Subcutaneous abdominal adipose tissue (tissue), 5 donors: ENCODE data around the gene NDUFB2.
"Not testable (repeated sequence)": the region's sequence is repeated elsewhere in the genome, so short reads cannot be mapped to it uniquely, and the experiment has no call there.

Experiments
- H3K27ac ChIP-seq: one replicate; pipeline ENCODE4 v1.7.0; 2013; ENCODE audit warnings: low read depth, mild to moderate bottlenecking, inconsistent platforms, low read length, moderate library complexity
- H3K27me3 ChIP-seq, 5 donors: one replicate each; pipeline ENCODE4 v1.7.0; 2013; ENCODE audit warnings: low read length in 5 of 5, inconsistent platforms in 1 of 5; ENCODE audit not compliant: control insufficient read depth in 5 of 5, insufficient read depth in 4 of 5
- H3K36me3 ChIP-seq, 5 donors: one replicate each; pipeline ENCODE4 v1.7.0; 2013; ENCODE audit warnings: low read length in 5 of 5; ENCODE audit not compliant: control insufficient read depth in 5 of 5, insufficient read depth in 5 of 5
- H3K4me1 ChIP-seq, 5 donors: one replicate each; pipeline ENCODE4 v1.7.0; 2013; ENCODE audit warnings: low read length in 5 of 5, mild to moderate bottlenecking in 3 of 5, moderate library complexity in 1 of 5; ENCODE audit not compliant: control insufficient read depth in 5 of 5, insufficient read depth in 5 of 5
- H3K4me3 ChIP-seq, 5 donors: one replicate each; pipeline ENCODE4 v1.7.0; 2013; ENCODE audit warnings: low read length in 5 of 5, low read depth in 1 of 5
- H3K9ac ChIP-seq, 5 donors: one replicate each; pipeline ENCODE4 v1.7.0; 2013; ENCODE audit warnings: low read length in 5 of 5, mild to moderate bottlenecking in 4 of 5, moderate library complexity in 3 of 5
- H3K9me3 ChIP-seq, 5 donors: one replicate each; pipeline ENCODE4 v1.7.0; 2013; ENCODE audit warnings: low read length in 5 of 5; ENCODE audit not compliant: control insufficient read depth in 5 of 5
- donor health status: healthy.
- donor health status: healthy.
- donor health status: healthy.
- donor health status: healthy.
- donor health status: healthy.

The NDUFB2 gene

GRCh38 chr7:140656548-140657515 is 39.7 kb upstream of the NDUFB2 start:
- peak overlapping the region; percentile 28 to 61 (median 53) for H3K4me3 ChIP-seq
- H3K27ac ChIP-seq: peak overlapping the region; percentile 52
- H3K4me1 ChIP-seq: peaks cover 15 to 34% (median 26%) of the 10 kb centered on the region in 5 donors
- H3K36me3 ChIP-seq: no peaks in the 10 kb centered on the region
- peak overlapping the region; percentile 38 to 49 (median 41) for H3K9ac ChIP-seq
- no peaks in the 10 kb centered on the region for H3K9me3 ChIP-seq
- peaks cover 0 to 2% (median 0%) of the 10 kb centered on the region in 5 donors for H3K27me3 ChIP-seq

- Histone ChIP-seq H3K27me3 (peaks cover 0 to 2% (median 0%) of the 10 kb centered on the region in 5 donors), H3K4me1 (peaks cover 15 to 34% (median 26%) of the 10 kb centered on the region in 5 donors), H3K9ac (no peak overlapping the region), H3K9me3 (no peaks in the 10 kb centered on the region), H3K4me3 (no peak overlapping the region), H3K27ac (no peak overlapping the region), H3K36me3 (no peaks in the 10 kb centered on the region)
Observed at GRCh38 chr7:140657891-140658290, 38.6 kb upstream of the NDUFB2 start.

GRCh38 chr7:140659856-140660255 is 36.7 kb upstream of the NDUFB2 start:
- no peaks in the 10 kb centered on the region for H3K9me3 ChIP-seq
- H3K36me3 ChIP-seq: no peaks in the 10 kb centered on the region
- H3K27me3 ChIP-seq: peaks cover 0 to 2% (median 0%) of the 10 kb centered on the region in 5 donors
- H3K4me3 ChIP-seq: no peak overlapping the region
- no peak overlapping the region for H3K9ac ChIP-seq
- no peak overlapping the region for H3K27ac ChIP-seq
- H3K4me1 ChIP-seq: peaks cover 13 to 20% (median 19%) of the 10 kb centered on the region in 5 donors

- H3K9ac ChIP-seq: no peak overlapping the region
- no peak overlapping the region for H3K27ac ChIP-seq
- no peaks in the 10 kb centered on the region for H3K9me3 ChIP-seq
- no peak overlapping the region for H3K4me3 ChIP-seq
- H3K27me3 ChIP-seq: peaks cover 0 to 2% (median 0%) of the 10 kb centered on the region in 5 donors
- no peaks in the 10 kb centered on the region for H3K36me3 ChIP-seq
- H3K4me1 ChIP-seq: peaks cover 11 to 12% (median 12%) of the 10 kb centered on the region in 5 donors
Observed at GRCh38 chr7:140661124-140661523, 35.4 kb upstream of the NDUFB2 start.

GRCh38 chr7:140662938-140663337 is 33.6 kb upstream of the NDUFB2 start:
- not testable (repeated sequence) for H3K9me3 ChIP-seq, H3K36me3 ChIP-seq, H3K27me3 ChIP-seq, H3K4me3 ChIP-seq, H3K4me1 ChIP-seq, H3K27ac ChIP-seq, H3K9ac ChIP-seq

GRCh38 chr7:140667476-140667875 is 29.0 kb upstream of the NDUFB2 start:
- H3K27me3 ChIP-seq: no peaks in the 10 kb centered on the region
- no peak overlapping the region for H3K4me3 ChIP-seq
- H3K27ac ChIP-seq: no peak overlapping the region
- peaks cover 0 to 7% (median 4%) of the 10 kb centered on the region in 5 donors for H3K4me1 ChIP-seq
- H3K9ac ChIP-seq: no peak overlapping the region
- H3K36me3 ChIP-seq: no peaks in the 10 kb centered on the region
- H3K9me3 ChIP-seq: no peaks in the 10 kb centered on the region

GRCh38 chr7:140668641-140669040 is 27.9 kb upstream of the NDUFB2 start:
- no peaks in the 10 kb centered on the region for H3K9me3 ChIP-seq
- no peak overlapping the region for H3K4me3 ChIP-seq
- no peak overlapping the region for H3K9ac ChIP-seq
- no peaks in the 10 kb centered on the region for H3K36me3 ChIP-seq
- H3K27ac ChIP-seq: no peak overlapping the region
- peaks cover 0 to 14% (median 11%) of the 10 kb centered on the region in 5 donors for H3K4me1 ChIP-seq
- H3K27me3 ChIP-seq: no peaks in the 10 kb centered on the region

- Histone ChIP-seq H3K27ac (no peak overlapping the region), H3K9ac (no peak overlapping the region), H3K4me1 (peaks cover 0 to 21% (median 18%) of the 10 kb centered on the region in 5 donors), H3K4me3 (no peak overlapping the region), H3K9me3 (no peaks in the 10 kb centered on the region), H3K27me3 (no peaks in the 10 kb centered on the region), H3K36me3 (no peaks in the 10 kb centered on the region)
Observed at GRCh38 chr7:140669352-140669751, 27.2 kb upstream of the NDUFB2 start.

GRCh38 chr7:140669862-140670261 is 26.6 kb upstream of the NDUFB2 start:
- not testable (repeated sequence) for H3K9ac ChIP-seq, H3K9me3 ChIP-seq, H3K4me3 ChIP-seq, H3K27ac ChIP-seq, H3K27me3 ChIP-seq, H3K36me3 ChIP-seq
- H3K4me1 ChIP-seq: peaks cover 0 to 26% (median 21%) of the 10 kb centered on the region in 5 donors

- Histone ChIP-seq H3K9me3 (no peaks in the 10 kb centered on the region), H3K4me1 (peaks cover 0 to 31% (median 27%) of the 10 kb centered on the region in 5 donors), H3K4me3 (no peak overlapping the region), H3K27ac (no peak overlapping the region), H3K27me3 (no peaks in the 10 kb centered on the region), H3K36me3 (no peaks in the 10 kb centered on the region), H3K9ac (no peak overlapping the region)
Observed at GRCh38 chr7:140670343-140670935, 26.1 kb upstream of the NDUFB2 start.
